Measurements from ENCODE around the gene XRCC3.

- TF ChIP-seq EZH2 (IDR thresholded peaks at IDR 0.05; ENCODE audit: insufficient read depth, poor library complexity, severe bottlenecking), result no peak
- TF ChIP-seq EZH2phosphoT487 (IDR thresholded peaks at IDR 0.05; ENCODE audit: insufficient read depth, low read depth), result no peak
These were observed 29.6 kb upstream of the XRCC3 start for GRCh38 chr14:103744621-103745395.
